ENCODE results near the gene CRABP2. TPM values are rescaled to one million over a fixed set of nuclear protein-coding genes. Genes with fewer than 3 reads are reported as not detected.

CRABP2 gene
- total RNA-seq, 2 donors from 2014 or later: 9.2 to 20.9 TPM

- no peak for DNase-seq (ENCODE audit: low spot score)
Measured at GRCh38 chr1:156652131-156652991, 53.0 kb downstream of the CRABP2 start.

More at GRCh38 chr1:156652131-156652991, 53.0 kb downstream of the CRABP2 start:
- intact Hi-C loops (cut with DNase I): loop anchor here in 1 of 2 donors (10.0 kb wide), 1 partner anchor 268 kb away; no protein-coding TSS in a partner anchor

Other genes starting within 250 kb of the CRABP2 start
- gene MEF2D, start 204.8 kb downstream of the CRABP2 start, total RNA-seq: 100 to 1,000 TPM in 1 of 2 donors, 10 to 100 TPM in 1; 77.5 to 102 TPM
- under 1 TPM; 0.43 to 0.79 TPM for gene IQGAP3, start 133.0 kb downstream of the CRABP2 start, total RNA-seq
- gene TTC24, start 125.9 kb downstream of the CRABP2 start, total RNA-seq: not detected
- 10 to 100 TPM; 62.5 to 82.1 TPM for gene NAXE, start 113.8 kb downstream of the CRABP2 start, total RNA-seq
- 10 to 100 TPM; 28.3 to 37.7 TPM for gene GPATCH4, start 104.1 kb downstream of the CRABP2 start, total RNA-seq
- 1 to 10 TPM; 4.4 to 8.7 TPM for gene HAPLN2, start 86.2 kb downstream of the CRABP2 start, total RNA-seq
- under 1 TPM; 0.29 to 0.60 TPM for gene BCAN, start 63.5 kb downstream of the CRABP2 start, total RNA-seq
- 100 to 1,000 TPM in 1 of 2 donors, 10 to 100 TPM in 1; 100.0 to 142 TPM for gene NES, start 28.2 kb downstream of the CRABP2 start, total RNA-seq
- gene METTL25B, start 22.9 kb upstream of the CRABP2 start, total RNA-seq: 10 to 100 TPM; 19.6 to 21.6 TPM
- gene ISG20L2, start 23.2 kb upstream of the CRABP2 start, total RNA-seq: 10 to 100 TPM; 17.3 to 20.3 TPM
- gene MRPL24, start 35.5 kb upstream of the CRABP2 start, total RNA-seq: 10 to 100 TPM; 60.5 to 63.7 TPM
- 100 to 1,000 TPM; 101 to 126 TPM for gene HDGF, start 46.1 kb upstream of the CRABP2 start, total RNA-seq
- 10 to 100 TPM; 44.3 to 48.6 TPM for gene PRCC, start 62.0 kb upstream of the CRABP2 start, total RNA-seq
- gene SH2D2A, start 111.3 kb upstream of the CRABP2 start, total RNA-seq: 1 to 10 TPM; 3.2 to 3.4 TPM
- gene INSRR, start 153.5 kb upstream of the CRABP2 start, total RNA-seq: under 1 TPM; 0.19 to 0.23 TPM
- gene NTRK1, start 155.3 kb upstream of the CRABP2 start, total RNA-seq: 1 to 10 TPM; 3.5 to 3.9 TPM
- gene PEAR1, start 188.1 kb upstream of the CRABP2 start, total RNA-seq: 10 to 100 TPM; 14.5 to 14.6 TPM
- gene LRRC71, start 215.0 kb upstream of the CRABP2 start, total RNA-seq: not detected

All from posterior vena cava (tissue), 2 donors.